KMS-11 (cell line): ENCODE data around the gene GTF2H1.
"Not testable (repeated sequence)": the region's sequence is repeated elsewhere in the genome, so short reads cannot be mapped to it uniquely, and the experiment has no call there.

Experiments
- H2AFZ ChIP-seq: fragments of 200-600 bp; sonication (generic); 2 replicates; pipeline ENCODE4 v1.6.1; 2016; ENCODE audit warnings: antibody characterized with exemption, mixed run types, low read depth
- H3K27ac ChIP-seq: fragments of 200-600 bp; sonication (generic); 2 replicates; pipeline ENCODE4 v1.6.1; 2016; ENCODE audit warnings: mild to moderate bottlenecking, mixed run types
- H3K27me3 ChIP-seq: fragments of 200-600 bp; sonication (generic); 2 replicates; pipeline ENCODE4 v1.6.1; 2017; ENCODE audit warnings: mild to moderate bottlenecking, low read depth, mixed run types, moderate library complexity; ENCODE audit not compliant: insufficient read depth
- H3K36me3 ChIP-seq: fragments of 200-600 bp; sonication (generic); 2 replicates; pipeline ENCODE4 v1.6.1; 2017; ENCODE audit warnings: mild to moderate bottlenecking, mixed run types; ENCODE audit not compliant: insufficient read depth
- H3K4me1 ChIP-seq: fragments of 200-600 bp; sonication (generic); 2 replicates; pipeline ENCODE4 v1.6.1; 2016; ENCODE audit warnings: mild to moderate bottlenecking, low read depth, mixed run types; ENCODE audit not compliant: poor library complexity, severe bottlenecking
- H3K4me2 ChIP-seq: fragments of 200-600 bp; sonication (generic); 2 replicates; pipeline ENCODE4 v1.7.0; 2016; ENCODE audit warnings: mild to moderate bottlenecking, mixed run types
- H3K4me3 ChIP-seq: fragments of 200-600 bp; sonication (generic); IDR thresholded peaks from 2 replicates; pipeline ENCODE4 v1.6.1; 2017; ENCODE audit warnings: low read depth, low read length, mixed read lengths; ENCODE audit not compliant: insufficient read depth
- H3K79me2 ChIP-seq: fragments of 200-600 bp; sonication (generic); 2 replicates; pipeline ENCODE4 v1.6.1; 2016; ENCODE audit warnings: low read depth, mixed run types; ENCODE audit not compliant: insufficient read depth
- H3K9ac ChIP-seq: fragments of 200-600 bp; sonication (generic); 2 replicates; pipeline ENCODE4 v1.6.1; 2016; ENCODE audit warnings: mild to moderate bottlenecking, mixed run types
- H4K20me1 ChIP-seq: fragments of 200-600 bp; sonication (generic); 2 replicates; pipeline ENCODE4 v1.6.1; 2016; ENCODE audit warnings: mild to moderate bottlenecking, mixed run types; ENCODE audit not compliant: insufficient read depth
- TF ChIP-seq, protein P1 (sequence below): fragments of 200-600 bp; sonication (generic); conservative IDR thresholded peaks from 2 replicates; pipeline ENCODE4 v1.6.1; 2017; ENCODE audit warnings: low read depth, mild to moderate bottlenecking, antibody characterized with exemption, low read length, moderate library complexity, mixed read lengths

Gene GTF2H1

DNA sequence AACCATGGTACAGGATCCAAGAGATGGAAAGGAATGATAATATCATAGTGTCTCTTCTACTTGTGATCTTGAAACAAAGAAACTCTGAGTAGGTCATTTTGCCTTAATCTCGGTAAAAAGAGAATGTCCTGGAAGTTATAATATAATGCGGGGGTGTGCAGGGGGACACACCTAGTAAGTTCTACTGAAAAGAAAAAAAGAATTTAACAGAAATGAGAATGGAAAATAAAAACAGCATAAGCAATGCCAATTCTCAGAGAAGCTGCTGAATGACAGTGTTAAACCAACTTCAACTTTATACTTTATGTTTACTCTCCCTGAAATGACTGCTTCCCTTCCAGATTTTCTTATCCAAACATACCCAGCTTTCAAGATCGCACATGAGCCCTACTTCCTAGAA lies 2.5 kb upstream of the GTF2H1 start:
- Histone ChIP-seq H3K27ac (no peak overlapping the region), H3K4me1 (peaks cover 39% of the 10 kb centered on the region), H3K79me2 (peaks cover 58% of the 10 kb centered on the region), H2AFZ (no peak overlapping the region), H3K36me3 (no peaks in the 10 kb centered on the region), H3K4me3 (no peak overlapping the region), H3K9ac (no peak overlapping the region), H3K4me2 (peak overlapping the region; percentile 98; the same call in 1 of the 2 replicates), H3K27me3 (no peaks in the 10 kb centered on the region), H4K20me1 (no peaks in the 10 kb centered on the region)
- TF ChIP-seq, protein P1, sequence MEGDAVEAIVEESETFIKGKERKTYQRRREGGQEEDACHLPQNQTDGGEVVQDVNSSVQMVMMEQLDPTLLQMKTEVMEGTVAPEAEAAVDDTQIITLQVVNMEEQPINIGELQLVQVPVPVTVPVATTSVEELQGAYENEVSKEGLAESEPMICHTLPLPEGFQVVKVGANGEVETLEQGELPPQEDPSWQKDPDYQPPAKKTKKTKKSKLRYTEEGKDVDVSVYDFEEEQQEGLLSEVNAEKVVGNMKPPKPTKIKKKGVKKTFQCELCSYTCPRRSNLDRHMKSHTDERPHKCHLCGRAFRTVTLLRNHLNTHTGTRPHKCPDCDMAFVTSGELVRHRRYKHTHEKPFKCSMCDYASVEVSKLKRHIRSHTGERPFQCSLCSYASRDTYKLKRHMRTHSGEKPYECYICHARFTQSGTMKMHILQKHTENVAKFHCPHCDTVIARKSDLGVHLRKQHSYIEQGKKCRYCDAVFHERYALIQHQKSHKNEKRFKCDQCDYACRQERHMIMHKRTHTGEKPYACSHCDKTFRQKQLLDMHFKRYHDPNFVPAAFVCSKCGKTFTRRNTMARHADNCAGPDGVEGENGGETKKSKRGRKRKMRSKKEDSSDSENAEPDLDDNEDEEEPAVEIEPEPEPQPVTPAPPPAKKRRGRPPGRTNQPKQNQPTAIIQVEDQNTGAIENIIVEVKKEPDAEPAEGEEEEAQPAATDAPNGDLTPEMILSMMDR, result no peak

DNA sequence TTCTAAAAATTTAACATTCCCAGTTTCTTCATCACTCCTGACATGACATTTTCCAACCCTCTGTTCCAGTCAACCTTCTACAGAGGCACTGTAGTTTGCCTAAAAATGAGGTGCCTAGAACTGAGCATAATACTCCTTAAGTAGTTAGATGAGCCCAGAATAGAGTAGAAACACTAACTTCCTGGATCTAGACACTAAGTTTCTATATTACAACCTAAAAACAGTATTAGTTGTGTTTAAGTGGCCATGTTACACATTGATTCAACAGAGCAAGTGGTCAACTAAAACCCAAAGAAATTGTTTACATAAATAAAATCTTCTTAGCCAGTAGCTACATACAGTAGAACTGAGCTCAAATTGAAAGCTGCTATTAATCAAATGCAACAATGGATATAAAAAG lies 1.8 kb upstream of the GTF2H1 start:
- Histone ChIP-seq H3K4me3 (no peak overlapping the region), H2AFZ (no peak overlapping the region), H3K27ac (no peak overlapping the region), H3K4me1 (peaks cover 45% of the 10 kb centered on the region), H3K9ac (no peak overlapping the region; the same call in 1 of the 2 replicates), H3K4me2 (peak overlapping the region; percentile 98), H4K20me1 (no peaks in the 10 kb centered on the region), H3K79me2 (peaks cover 64% of the 10 kb centered on the region), H3K36me3 (no peaks in the 10 kb centered on the region), H3K27me3 (no peaks in the 10 kb centered on the region)
- TF ChIP-seq, protein P1, result no peak

DNA sequence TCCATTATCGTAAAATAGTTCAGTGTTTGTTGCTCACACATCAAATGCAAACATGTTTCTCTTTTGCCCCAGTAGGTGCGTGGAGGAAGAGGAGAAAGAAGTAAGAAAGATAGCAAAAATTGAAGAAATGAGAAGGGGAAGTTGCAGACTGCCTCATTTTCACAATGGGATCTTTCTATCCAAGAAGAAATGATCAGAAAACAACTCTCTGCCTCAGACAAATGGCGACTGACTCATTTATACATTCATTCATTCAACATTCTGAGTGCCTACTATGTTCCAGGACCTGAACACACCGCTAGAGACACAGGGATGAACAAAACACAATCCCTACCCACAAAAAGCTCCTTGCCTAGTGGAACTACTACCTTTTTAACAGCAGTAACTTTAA lies 794 bp upstream of the GTF2H1 start:
- Histone ChIP-seq H3K27me3 (no peaks in the 10 kb centered on the region), H3K36me3 (no peaks in the 10 kb centered on the region), H3K27ac (peak overlapping the region; percentile 95), H3K9ac (peak overlapping the region; percentile 97), H3K4me3 (peak overlapping the region; percentile 61), H2AFZ (peak overlapping the region; percentile 64), H4K20me1 (no peaks in the 10 kb centered on the region), H3K4me2 (peak overlapping the region; percentile 98), H3K4me1 (peaks cover 50% of the 10 kb centered on the region), H3K79me2 (peaks cover 67% of the 10 kb centered on the region)
- TF ChIP-seq, protein P1, result no peak

DNA sequence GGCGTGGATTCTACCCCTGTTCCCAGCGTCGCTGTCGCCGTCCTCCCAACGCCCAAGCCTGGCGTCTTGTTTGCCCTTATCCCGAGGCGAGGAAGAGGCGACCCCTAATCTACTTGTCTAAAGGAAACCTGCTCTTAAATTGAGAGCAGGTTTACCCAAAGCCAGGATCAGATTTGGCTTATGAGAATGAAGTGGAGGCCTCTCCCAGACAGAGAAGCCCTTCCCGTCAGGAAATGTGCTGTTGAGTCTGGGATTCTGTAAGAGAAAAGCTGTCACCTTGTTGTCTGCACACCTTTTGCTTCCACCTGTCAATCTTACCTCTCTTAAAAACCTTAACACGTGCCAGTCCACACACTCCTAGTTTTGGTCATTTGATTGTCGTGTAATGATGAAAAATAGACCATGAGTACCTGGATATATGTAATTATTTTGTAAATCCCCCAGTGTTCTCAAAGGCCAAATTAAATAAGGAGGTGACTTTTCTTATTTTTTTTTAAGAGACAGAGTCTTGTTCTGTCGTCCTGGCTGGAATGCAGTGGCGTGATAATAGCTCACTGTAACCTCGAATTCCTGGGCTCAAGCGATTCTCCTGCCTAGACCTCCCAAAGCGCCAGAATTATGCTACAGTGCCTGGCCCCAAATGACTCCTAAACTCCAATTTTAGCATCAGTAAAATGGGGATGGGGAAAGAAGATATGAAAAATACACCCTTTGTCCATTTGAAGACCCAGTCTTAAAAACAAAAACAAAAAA lies 627 bp downstream of the GTF2H1 start:
- Histone ChIP-seq H3K36me3 (no peaks in the 10 kb centered on the region), H3K4me3 (no peak overlapping the region), H3K4me1 (peaks cover 61% of the 10 kb centered on the region), H3K4me2 (peak overlapping the region; percentile 91), H2AFZ (no peak overlapping the region), H4K20me1 (no peaks in the 10 kb centered on the region), H3K27ac (peak overlapping the region; percentile 95; the same call in 1 of the 2 replicates), H3K27me3 (no peaks in the 10 kb centered on the region), H3K9ac (peak overlapping the region; percentile 97), H3K79me2 (peaks cover 81% of the 10 kb centered on the region)
- TF ChIP-seq, protein P1, result no peak

DNA sequence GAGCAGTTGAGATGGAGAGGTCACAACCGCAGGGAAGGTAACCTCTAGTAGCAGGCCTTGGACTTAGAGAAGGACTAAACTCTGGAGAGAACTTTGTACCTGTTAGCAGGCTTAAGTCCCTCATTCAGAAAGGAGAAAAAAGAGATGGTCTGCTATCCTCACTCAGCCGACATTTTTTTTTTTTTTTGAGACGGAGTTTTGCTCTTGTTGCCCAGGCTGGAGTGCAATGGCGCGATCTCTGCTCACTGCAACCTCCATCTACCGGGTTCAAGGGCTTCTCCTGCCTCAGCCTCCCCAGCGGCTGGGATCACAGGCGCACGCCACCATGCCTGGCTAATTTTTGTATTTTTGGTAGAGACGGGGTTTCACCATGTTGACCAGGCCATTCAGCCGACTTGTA lies 1.5 kb downstream of the GTF2H1 start:
- H3K27me3 ChIP-seq, H3K9ac ChIP-seq, H3K36me3 ChIP-seq, H3K4me3 ChIP-seq, H2AFZ ChIP-seq, H3K27ac ChIP-seq, H4K20me1 ChIP-seq: not testable (repeated sequence)
- Histone ChIP-seq H3K79me2 (peaks cover 83% of the 10 kb centered on the region), H3K4me2 (peak overlapping the region; percentile 91), H3K4me1 (peaks cover 70% of the 10 kb centered on the region)
